OCI-LY3 (cell line): ENCODE measurements around the gene PTPRN.

Experiments
- CTCF ChIP-seq: fragments of 200-600, 300-600 bp; sonication (generic); IDR thresholded peaks from 2 replicates; pipeline ENCODE4 v1.5.1; 2014; ENCODE audit warnings: antibody characterized with exemption, low read length, low read depth
- EZH2phosphoT487 ChIP-seq: fragments of 200-600 bp; shearing (Covaris generic); IDR thresholded peaks from 2 replicates; pipeline ENCODE4 v1.6.1; 2018; ENCODE audit warnings: antibody characterized with exemption, mixed run types, low read depth

DNA sequence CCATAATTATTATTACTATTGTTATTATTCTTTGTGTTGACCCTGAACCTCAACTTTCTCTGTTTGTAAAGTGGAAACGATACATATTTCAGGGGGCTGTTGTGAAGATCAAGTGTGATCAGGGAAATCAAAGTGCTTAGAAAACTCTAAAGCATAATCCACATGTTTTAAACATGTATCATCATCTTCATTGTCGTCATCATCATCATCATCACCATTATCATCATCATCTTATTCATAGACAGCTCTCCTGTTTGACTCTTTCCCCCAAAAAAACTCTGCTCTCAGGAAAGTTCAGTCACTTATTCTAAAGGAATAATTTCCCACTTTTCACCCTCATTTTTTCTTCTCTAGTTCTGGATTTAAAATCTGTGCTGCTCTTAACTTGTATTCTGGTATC lies 5.0 kb downstream of the PTPRN start:
- TF ChIP-seq EZH2phosphoT487 (no peak), CTCF (no peak)
